ENCODE results near the gene U2AF2.

U2AF2 gene

GRCh38 chr19:55619286-55619685 is 35.5 kb upstream of the U2AF2 start:
- Histone ChIP-seq H3K36me3 (ENCODE audit: control insufficient read depth, insufficient read depth, low read length) (peaks cover 21% of the 10 kb centered on the region), H3K4me3 (replicated peaks; ENCODE audit: low read depth, low read length) (no peak overlapping the region), H3K27me3 (replicated peaks; ENCODE audit: control insufficient read depth, insufficient read depth, low read length) (no peaks in the 10 kb centered on the region)
- DNase-seq (ENCODE audit: extremely low read depth, insufficient read length) = no peak
- TF ChIP-seq, protein P1, sequence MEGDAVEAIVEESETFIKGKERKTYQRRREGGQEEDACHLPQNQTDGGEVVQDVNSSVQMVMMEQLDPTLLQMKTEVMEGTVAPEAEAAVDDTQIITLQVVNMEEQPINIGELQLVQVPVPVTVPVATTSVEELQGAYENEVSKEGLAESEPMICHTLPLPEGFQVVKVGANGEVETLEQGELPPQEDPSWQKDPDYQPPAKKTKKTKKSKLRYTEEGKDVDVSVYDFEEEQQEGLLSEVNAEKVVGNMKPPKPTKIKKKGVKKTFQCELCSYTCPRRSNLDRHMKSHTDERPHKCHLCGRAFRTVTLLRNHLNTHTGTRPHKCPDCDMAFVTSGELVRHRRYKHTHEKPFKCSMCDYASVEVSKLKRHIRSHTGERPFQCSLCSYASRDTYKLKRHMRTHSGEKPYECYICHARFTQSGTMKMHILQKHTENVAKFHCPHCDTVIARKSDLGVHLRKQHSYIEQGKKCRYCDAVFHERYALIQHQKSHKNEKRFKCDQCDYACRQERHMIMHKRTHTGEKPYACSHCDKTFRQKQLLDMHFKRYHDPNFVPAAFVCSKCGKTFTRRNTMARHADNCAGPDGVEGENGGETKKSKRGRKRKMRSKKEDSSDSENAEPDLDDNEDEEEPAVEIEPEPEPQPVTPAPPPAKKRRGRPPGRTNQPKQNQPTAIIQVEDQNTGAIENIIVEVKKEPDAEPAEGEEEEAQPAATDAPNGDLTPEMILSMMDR (IDR thresholded peaks at IDR 0.05; ENCODE audit: insufficient read depth, low read length, poor library complexity, severe bottlenecking) = no peak

GRCh38 chr19:55620410-55621204 is 34.2 kb upstream of the U2AF2 start:
- peaks cover 14% of the 10 kb centered on the region for H3K36me3 ChIP-seq (ENCODE audit: control insufficient read depth, insufficient read depth, low read length)
- DNase-seq (ENCODE audit: extremely low read depth, insufficient read length) = no peak
- no peak overlapping the region for H3K4me3 ChIP-seq (replicated peaks; ENCODE audit: low read depth, low read length)
- H3K27me3 ChIP-seq (replicated peaks; ENCODE audit: control insufficient read depth, insufficient read depth, low read length) = no peaks in the 10 kb centered on the region
- TF ChIP-seq, protein P1 (IDR thresholded peaks at IDR 0.05; ENCODE audit: insufficient read depth, low read length, poor library complexity, severe bottlenecking) = no peak

GRCh38 chr19:55621205-55621672 is 33.6 kb upstream of the U2AF2 start:
- Histone ChIP-seq H3K36me3 (ENCODE audit: control insufficient read depth, insufficient read depth, low read length) (peaks cover 10% of the 10 kb centered on the region), H3K27me3 (replicated peaks; ENCODE audit: control insufficient read depth, insufficient read depth, low read length) (no peaks in the 10 kb centered on the region), H3K4me3 (replicated peaks; ENCODE audit: low read depth, low read length) (no peak overlapping the region)
- TF ChIP-seq, protein P1 (IDR thresholded peaks at IDR 0.05; ENCODE audit: insufficient read depth, low read length, poor library complexity, severe bottlenecking) = no peak
- DNase-seq (ENCODE audit: extremely low read depth, insufficient read length) = no peak

- no peak for DNase-seq (ENCODE audit: extremely low read depth, insufficient read length)
- no peaks in the 10 kb centered on the region for H3K27me3 ChIP-seq (replicated peaks; ENCODE audit: control insufficient read depth, insufficient read depth, low read length)
- no peak overlapping the region for H3K4me3 ChIP-seq (replicated peaks; ENCODE audit: low read depth, low read length)
- peaks cover 7% of the 10 kb centered on the region for H3K36me3 ChIP-seq (ENCODE audit: control insufficient read depth, insufficient read depth, low read length)
- TF ChIP-seq, protein P1 (IDR thresholded peaks at IDR 0.05; ENCODE audit: insufficient read depth, low read length, poor library complexity, severe bottlenecking) = no peak
Measured at GRCh38 chr19:55621673-55622231, 33.1 kb upstream of the U2AF2 start.

DNA sequence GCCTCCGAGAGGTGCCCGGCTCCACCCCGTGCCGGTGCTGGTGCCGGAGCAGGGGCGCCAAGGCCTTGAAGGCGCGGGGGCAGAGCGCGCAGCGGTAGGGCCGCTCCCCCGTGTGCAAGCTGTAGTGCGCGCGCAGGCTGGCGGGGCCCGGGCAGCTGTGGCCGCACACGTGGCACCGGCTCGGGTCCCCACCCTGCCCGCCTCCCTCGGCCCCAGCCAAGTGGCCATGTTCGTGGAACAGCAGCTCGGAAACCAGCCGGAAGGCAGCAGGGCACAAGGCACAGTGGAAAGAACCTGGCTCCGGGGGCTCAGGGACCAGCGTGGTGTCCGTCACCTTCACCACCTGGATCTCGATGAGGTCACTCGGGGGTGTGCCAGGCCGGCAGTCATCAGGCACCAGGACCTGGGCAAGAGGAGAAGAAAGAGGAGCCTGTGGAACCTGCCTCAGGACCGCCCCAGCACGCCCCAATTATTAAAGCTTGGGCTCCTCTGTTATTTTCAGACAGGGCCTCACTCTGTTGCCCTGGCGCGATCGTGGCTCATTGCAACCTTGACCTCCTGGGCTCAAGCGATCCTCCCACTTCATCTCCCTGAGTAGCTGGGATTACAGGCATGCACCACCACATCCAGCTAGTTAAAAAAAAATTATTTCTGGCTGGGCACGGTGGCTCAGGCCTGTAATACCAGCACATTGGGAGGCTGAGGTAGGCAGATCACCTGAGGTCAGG is 32.4 kb upstream of the U2AF2 start:
- Histone ChIP-seq H3K4me3 (replicated peaks; ENCODE audit: low read depth, low read length) (no peak overlapping the region), H3K27me3 (replicated peaks; ENCODE audit: control insufficient read depth, insufficient read depth, low read length) (no peaks in the 10 kb centered on the region), H3K36me3 (ENCODE audit: control insufficient read depth, insufficient read depth, low read length) (peaks cover 2% of the 10 kb centered on the region)
- DNase-seq (ENCODE audit: extremely low read depth, insufficient read length) = no peak
- TF ChIP-seq, protein P1 (IDR thresholded peaks at IDR 0.05; ENCODE audit: insufficient read depth, low read length, poor library complexity, severe bottlenecking) = no peak
